Neural crest cell (in vitro differentiated cells): Measurements from ENCODE around the gene PGRMC2. TPM values are rescaled to one million over a fixed set of nuclear protein-coding genes. Genes with fewer than 3 reads are reported as not detected.

Source experiments
- DNase-seq: peaks from one replicate; pipeline ENCODE4 v3.0.0; 2021; ENCODE audit warnings: low read depth, mixed read lengths, low spot score
- H3K27ac Mint-ChIP-seq: one replicate; pipeline ENCODE4 v1.8.0; 2021; ENCODE audit warnings: mild to moderate bottlenecking, mixed read lengths; ENCODE audit not compliant: unreplicated experiment
- H3K27me3 Mint-ChIP-seq: 2 replicates; pipeline ENCODE4 v1.8.0; 2021; ENCODE audit warnings: low read depth, mild to moderate bottlenecking, mixed read lengths
- H3K36me3 Mint-ChIP-seq: 2 replicates; pipeline ENCODE4 v1.8.0; 2021; ENCODE audit warnings: low read depth, mild to moderate bottlenecking, mixed read lengths
- H3K4me1 Mint-ChIP-seq: 2 replicates; pipeline ENCODE4 v1.8.0; 2021; ENCODE audit warnings: mixed read lengths
- H3K4me3 Mint-ChIP-seq: one replicate; pipeline ENCODE4 v1.8.0; 2021; ENCODE audit warnings: mild to moderate bottlenecking, mixed read lengths
- H3K9me3 Mint-ChIP-seq: 2 replicates; pipeline ENCODE4 v1.8.0; 2021; ENCODE audit warnings: mixed read lengths
- total RNA-seq: library from RNA; stranded (reverse); gene quantifications from 2 replicates; pipeline ENCODE4 v1.2.1, GENCODE V29; 2021
- TF ChIP-seq, protein P1 (sequence below): fragments of 200-600 bp; sonication (generic); conservative IDR thresholded peaks from 2 replicates; pipeline ENCODE4 v1.5.0; 2021; ENCODE audit warnings: antibody characterized with exemption, mild to moderate bottlenecking

The PGRMC2 gene
- total RNA-seq, 1 donor from 2014 or later = 51.2 TPM

DNA sequence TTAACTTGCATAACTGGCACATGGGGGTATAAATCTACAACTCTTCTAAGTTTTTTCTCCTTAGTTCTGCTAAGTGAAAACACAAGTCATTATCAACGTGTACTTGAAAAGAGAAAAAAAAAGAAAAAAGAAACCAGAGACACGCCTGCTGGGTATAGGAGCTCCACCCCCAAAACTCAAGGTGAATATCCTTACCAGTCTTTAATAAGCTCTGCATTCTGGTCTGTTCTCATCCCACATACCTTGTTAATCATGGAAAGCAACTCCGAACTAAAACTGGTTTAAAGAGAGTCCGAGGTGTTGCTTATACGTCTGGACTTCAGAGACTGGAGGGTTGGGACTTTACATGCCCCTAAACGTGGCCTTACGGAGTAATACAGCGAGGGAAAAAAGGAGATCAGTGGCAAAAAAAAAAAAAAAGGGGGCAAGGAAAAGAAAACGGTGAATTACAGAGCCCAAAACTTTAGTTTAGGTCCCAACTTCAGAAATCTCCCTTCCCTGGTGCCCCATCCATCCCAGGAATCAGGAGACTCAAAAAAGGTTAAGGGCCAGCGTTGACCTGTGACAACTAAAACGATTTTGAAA is 1.0 kb downstream of the PGRMC2 start:
- no peaks in the 10 kb centered on the region for H3K9me3 Mint-ChIP-seq
- H3K4me3 Mint-ChIP-seq = peak overlapping the region; percentile 95
- H3K27me3 Mint-ChIP-seq = peaks cover 4% of the 10 kb centered on the region
- TF ChIP-seq, protein P1, sequence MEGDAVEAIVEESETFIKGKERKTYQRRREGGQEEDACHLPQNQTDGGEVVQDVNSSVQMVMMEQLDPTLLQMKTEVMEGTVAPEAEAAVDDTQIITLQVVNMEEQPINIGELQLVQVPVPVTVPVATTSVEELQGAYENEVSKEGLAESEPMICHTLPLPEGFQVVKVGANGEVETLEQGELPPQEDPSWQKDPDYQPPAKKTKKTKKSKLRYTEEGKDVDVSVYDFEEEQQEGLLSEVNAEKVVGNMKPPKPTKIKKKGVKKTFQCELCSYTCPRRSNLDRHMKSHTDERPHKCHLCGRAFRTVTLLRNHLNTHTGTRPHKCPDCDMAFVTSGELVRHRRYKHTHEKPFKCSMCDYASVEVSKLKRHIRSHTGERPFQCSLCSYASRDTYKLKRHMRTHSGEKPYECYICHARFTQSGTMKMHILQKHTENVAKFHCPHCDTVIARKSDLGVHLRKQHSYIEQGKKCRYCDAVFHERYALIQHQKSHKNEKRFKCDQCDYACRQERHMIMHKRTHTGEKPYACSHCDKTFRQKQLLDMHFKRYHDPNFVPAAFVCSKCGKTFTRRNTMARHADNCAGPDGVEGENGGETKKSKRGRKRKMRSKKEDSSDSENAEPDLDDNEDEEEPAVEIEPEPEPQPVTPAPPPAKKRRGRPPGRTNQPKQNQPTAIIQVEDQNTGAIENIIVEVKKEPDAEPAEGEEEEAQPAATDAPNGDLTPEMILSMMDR = no peak
- H3K36me3 Mint-ChIP-seq = peaks cover 5% of the 10 kb centered on the region
- H3K4me1 Mint-ChIP-seq = peaks cover 28% of the 10 kb centered on the region
- peak overlapping the region; percentile 69 for H3K27ac Mint-ChIP-seq
- no peak for DNase-seq

DNA sequence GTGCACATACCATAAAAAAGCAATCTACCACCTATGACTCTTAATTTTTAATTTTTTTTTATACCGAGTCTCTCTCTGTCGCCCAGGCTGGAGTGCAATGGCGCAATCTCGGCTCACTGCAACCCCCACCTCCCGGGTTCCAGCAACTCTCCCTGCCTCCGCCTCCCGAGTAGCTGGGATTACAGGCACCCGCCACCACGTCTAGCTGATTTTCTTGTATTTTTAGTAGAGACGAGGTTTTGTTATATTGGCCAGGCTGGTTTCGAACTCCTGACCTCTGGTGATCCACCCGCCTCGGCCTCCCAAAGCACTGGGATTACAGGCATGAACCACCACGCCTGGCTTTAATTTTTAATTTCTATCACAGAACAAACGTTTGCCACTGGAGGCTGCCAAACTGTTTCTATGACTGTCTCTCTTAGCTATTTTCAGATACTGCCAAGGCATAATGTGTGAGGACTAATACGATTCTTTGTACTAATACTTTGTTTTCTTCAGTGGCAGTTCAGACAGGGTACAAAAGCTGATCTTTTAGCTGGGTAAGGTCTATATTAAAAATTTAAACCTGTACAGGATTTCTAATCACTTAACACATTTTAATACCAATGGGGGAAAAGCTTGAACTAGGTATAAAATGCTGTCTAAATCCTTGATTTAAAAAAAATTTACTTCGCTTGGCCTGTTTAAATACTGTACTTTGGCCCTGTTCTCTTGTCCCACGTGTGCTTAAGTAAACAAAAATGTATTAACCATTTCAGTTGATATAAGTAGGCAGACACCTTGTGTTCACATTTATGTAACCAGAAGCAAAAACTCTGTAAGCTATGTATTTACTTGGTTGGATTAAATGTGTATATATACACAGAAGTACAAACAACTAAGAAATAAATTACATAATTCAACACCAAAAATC is 2.3 kb downstream of the PGRMC2 start:
- no peaks in the 10 kb centered on the region for H3K27me3 Mint-ChIP-seq
- H3K4me1 Mint-ChIP-seq = peaks cover 28% of the 10 kb centered on the region
- TF ChIP-seq, protein P1 = no peak
- no peaks in the 10 kb centered on the region for H3K9me3 Mint-ChIP-seq
- peak overlapping the region; percentile 95 for H3K4me3 Mint-ChIP-seq
- DNase-seq = no peak
- no peak overlapping the region for H3K27ac Mint-ChIP-seq
- H3K36me3 Mint-ChIP-seq = peaks cover 5% of the 10 kb centered on the region

DNA sequence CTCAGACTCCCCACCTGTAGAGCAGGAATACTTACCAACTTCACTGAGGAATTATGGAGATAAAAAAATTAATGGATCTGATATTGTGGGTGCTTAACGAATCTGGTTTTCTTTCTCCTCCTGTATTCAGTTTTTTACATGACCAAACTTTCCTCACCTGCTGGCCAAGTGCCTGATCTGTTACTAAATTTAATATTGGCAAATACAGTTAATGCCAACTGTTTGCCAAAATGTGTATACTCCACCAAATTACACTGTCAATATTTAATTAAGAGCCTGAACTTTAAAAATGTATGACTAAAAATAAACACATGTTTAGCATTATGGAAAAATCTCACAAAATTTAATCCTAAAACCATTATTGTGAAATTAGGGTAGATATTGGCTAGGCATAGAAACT is 3.3 kb downstream of the PGRMC2 start:
- no peaks in the 10 kb centered on the region for H3K9me3 Mint-ChIP-seq
- no peak for DNase-seq
- no peaks in the 10 kb centered on the region for H3K27me3 Mint-ChIP-seq
- H3K27ac Mint-ChIP-seq = no peak overlapping the region
- TF ChIP-seq, protein P1 = no peak
- peaks cover 28% of the 10 kb centered on the region for H3K4me1 Mint-ChIP-seq
- H3K4me3 Mint-ChIP-seq = peak overlapping the region; percentile 71
- H3K36me3 Mint-ChIP-seq = peaks cover 5% of the 10 kb centered on the region

DNA sequence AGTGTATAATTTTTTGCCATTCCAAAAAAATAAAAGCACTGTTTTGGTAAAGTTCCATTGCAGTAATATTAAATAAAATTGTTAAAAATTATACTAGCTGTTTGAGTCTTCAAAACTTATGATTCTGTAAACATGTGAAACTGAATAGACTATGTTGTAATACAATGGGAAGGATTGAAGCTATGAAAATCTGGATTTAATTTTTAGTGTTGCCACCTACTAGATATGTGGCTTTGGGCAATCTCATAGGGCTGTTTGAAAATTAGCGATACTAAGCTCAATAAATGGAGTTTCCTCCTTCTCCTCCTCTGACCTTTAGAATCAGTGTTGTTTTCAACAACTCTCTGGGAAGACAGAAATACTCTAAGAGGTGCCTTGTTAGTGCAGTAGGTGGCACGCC is 4.5 kb downstream of the PGRMC2 start:
- no peak for DNase-seq
- Mint-ChIP-seq H3K27ac (no peak overlapping the region), H3K9me3 (no peaks in the 10 kb centered on the region), H3K4me1 (peaks cover 22% of the 10 kb centered on the region), H3K27me3 (no peaks in the 10 kb centered on the region), H3K36me3 (peaks cover 5% of the 10 kb centered on the region), H3K4me3 (no peak overlapping the region)
- TF ChIP-seq, protein P1 = no peak

DNA sequence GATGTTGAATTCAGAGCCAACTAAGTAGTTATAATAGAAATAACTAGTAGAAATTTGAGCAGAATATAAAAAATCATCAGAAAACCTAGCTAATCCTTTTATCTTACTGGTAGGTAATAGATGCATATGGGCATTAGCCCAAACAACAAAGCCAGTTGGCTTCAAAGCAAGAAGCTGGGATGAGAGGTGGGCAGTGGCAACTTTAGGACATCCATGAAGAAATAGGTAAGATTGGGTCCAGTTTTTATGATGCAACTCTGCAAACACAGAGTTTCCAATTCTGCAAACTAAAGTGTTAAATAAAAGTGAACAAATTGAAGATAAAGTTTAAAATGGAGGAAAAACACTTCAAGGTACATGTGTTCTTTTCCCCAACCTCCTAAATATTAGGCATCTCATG is 5.1 kb downstream of the PGRMC2 start:
- no peak for DNase-seq
- Mint-ChIP-seq H3K27me3 (no peaks in the 10 kb centered on the region), H3K4me1 (peaks cover 22% of the 10 kb centered on the region), H3K27ac (no peak overlapping the region), H3K9me3 (no peaks in the 10 kb centered on the region), H3K36me3 (peaks cover 5% of the 10 kb centered on the region), H3K4me3 (no peak overlapping the region)
- TF ChIP-seq, protein P1 = no peak
